ENCODE data around the gene ATF1.
A peak's percentile ranks its signal among the peaks of the same experiment; 100 is the strongest.

ATF1 gene

GRCh38 chr12:50772470-50772869, 8.6 kb downstream of the ATF1 start:
- H3K9me3 ChIP-seq (ENCODE audit: severe bottlenecking): no peaks in the 10 kb centered on the region
- no peak for ATAC-seq (ENCODE audit: low read depth)
- no peak for DNase-seq (ENCODE audit: low spot score)
- TF ChIP-seq CTCF (IDR thresholded peaks at IDR 0.05; ENCODE audit: poor library complexity, severe bottlenecking): no peak
- H3K27me3 ChIP-seq (ENCODE audit: insufficient read depth, poor library complexity, severe bottlenecking): no peaks in the 10 kb centered on the region
- peak overlapping the region; percentile 72 for H3K27ac ChIP-seq (ENCODE audit: poor library complexity, severe bottlenecking)
- H3K36me3 ChIP-seq (ENCODE audit: low read depth): peaks cover 6% of the 10 kb centered on the region
- peaks cover 20% of the 10 kb centered on the region for H3K4me1 ChIP-seq (ENCODE audit: insufficient read depth, poor library complexity, severe bottlenecking)
- H3K4me3 ChIP-seq (ENCODE audit: severe bottlenecking): no peak overlapping the region

- Histone ChIP-seq H3K4me1 (ENCODE audit: insufficient read depth, poor library complexity, severe bottlenecking) (peaks cover 20% of the 10 kb centered on the region), H3K9me3 (ENCODE audit: severe bottlenecking) (no peaks in the 10 kb centered on the region), H3K36me3 (ENCODE audit: low read depth) (peaks cover 6% of the 10 kb centered on the region), H3K27me3 (ENCODE audit: insufficient read depth, poor library complexity, severe bottlenecking) (no peaks in the 10 kb centered on the region), H3K27ac (ENCODE audit: poor library complexity, severe bottlenecking) (peak overlapping the region; percentile 72), H3K4me3 (ENCODE audit: severe bottlenecking) (no peak overlapping the region)
- no peak for ATAC-seq (ENCODE audit: low read depth)
- TF ChIP-seq CTCF (IDR thresholded peaks at IDR 0.05; ENCODE audit: poor library complexity, severe bottlenecking): no peak
- no peak for DNase-seq (ENCODE audit: low spot score)
Measured at GRCh38 chr12:50772877-50773276, 9.0 kb downstream of the ATF1 start.

- Histone ChIP-seq H3K4me1 (ENCODE audit: insufficient read depth, poor library complexity, severe bottlenecking) (peaks cover 16% of the 10 kb centered on the region), H3K36me3 (ENCODE audit: low read depth) (peaks cover 5% of the 10 kb centered on the region), H3K27ac (ENCODE audit: poor library complexity, severe bottlenecking) (peak overlapping the region; percentile 72), H3K9me3 (ENCODE audit: severe bottlenecking) (no peaks in the 10 kb centered on the region), H3K4me3 (ENCODE audit: severe bottlenecking) (no peak overlapping the region), H3K27me3 (ENCODE audit: insufficient read depth, poor library complexity, severe bottlenecking) (no peaks in the 10 kb centered on the region)
- ATAC-seq (ENCODE audit: low read depth) (no peak), DNase-seq (ENCODE audit: low spot score) (no peak)
- TF ChIP-seq CTCF (IDR thresholded peaks at IDR 0.05; ENCODE audit: poor library complexity, severe bottlenecking): no peak
Measured at GRCh38 chr12:50775251-50775650, 11.3 kb downstream of the ATF1 start.

- H3K9me3 ChIP-seq (ENCODE audit: severe bottlenecking): no peaks in the 10 kb centered on the region
- H3K27me3 ChIP-seq (ENCODE audit: insufficient read depth, poor library complexity, severe bottlenecking): no peaks in the 10 kb centered on the region
- no peak for ATAC-seq (ENCODE audit: low read depth)
- peaks cover 16% of the 10 kb centered on the region for H3K4me1 ChIP-seq (ENCODE audit: insufficient read depth, poor library complexity, severe bottlenecking)
- H3K27ac ChIP-seq (ENCODE audit: poor library complexity, severe bottlenecking): no peak overlapping the region
- TF ChIP-seq CTCF (IDR thresholded peaks at IDR 0.05; ENCODE audit: poor library complexity, severe bottlenecking): no peak
- H3K4me3 ChIP-seq (ENCODE audit: severe bottlenecking): no peak overlapping the region
- no peak for DNase-seq (ENCODE audit: low spot score)
- H3K36me3 ChIP-seq (ENCODE audit: low read depth): peaks cover 22% of the 10 kb centered on the region
Measured at GRCh38 chr12:50776749-50777728, 13.1 kb downstream of the ATF1 start.

All from RWPE2 (cell line).